Activated naive CD4-positive, alpha-beta T cell treated with Interleukin-2 at 50 U/mL for 16 hours (primary cell): ENCODE data around the gene NTN4.

Source experiments
- DNase-seq: peaks from one replicate; pipeline ENCODE4 v3.0.0-alpha.2; 2020

Gene NTN4

DNA sequence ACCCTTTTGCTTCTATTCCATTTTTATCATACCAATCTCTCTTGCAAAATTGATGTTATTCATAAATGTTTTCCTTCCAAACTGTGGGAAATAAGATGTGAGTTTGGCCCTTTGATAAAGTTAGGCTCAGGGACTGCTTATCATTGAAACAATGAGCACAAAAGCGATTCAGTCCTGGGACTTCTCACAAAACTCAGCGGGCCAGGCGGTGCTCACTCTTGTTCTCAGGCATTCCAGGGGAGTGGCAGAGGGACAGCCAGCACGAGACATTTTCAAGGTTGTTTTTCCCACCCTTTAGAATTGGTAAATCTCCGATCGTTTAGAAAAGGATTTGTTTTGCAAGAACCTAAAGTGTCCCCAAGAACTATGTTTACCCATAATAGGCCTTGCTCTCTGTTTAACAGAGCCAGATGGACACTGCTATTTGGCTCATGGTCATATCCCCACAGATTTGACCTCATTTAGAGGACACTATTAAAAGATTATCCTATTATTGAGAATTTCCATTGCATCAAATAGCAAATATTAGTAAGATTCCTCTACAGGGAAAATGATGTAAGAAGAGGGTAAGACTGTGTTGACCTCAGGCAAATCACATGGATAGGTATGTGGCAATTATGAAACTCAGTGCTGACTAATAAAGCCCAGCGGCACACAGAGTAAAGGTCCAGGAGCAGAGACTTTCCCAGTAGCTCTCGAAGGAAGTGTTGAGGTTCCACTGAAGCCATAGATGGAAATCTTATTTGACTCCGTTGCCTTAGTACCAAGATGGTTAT is 136.6 kb downstream of the NTN4 start:
- DNase-seq, result no peak

DNA sequence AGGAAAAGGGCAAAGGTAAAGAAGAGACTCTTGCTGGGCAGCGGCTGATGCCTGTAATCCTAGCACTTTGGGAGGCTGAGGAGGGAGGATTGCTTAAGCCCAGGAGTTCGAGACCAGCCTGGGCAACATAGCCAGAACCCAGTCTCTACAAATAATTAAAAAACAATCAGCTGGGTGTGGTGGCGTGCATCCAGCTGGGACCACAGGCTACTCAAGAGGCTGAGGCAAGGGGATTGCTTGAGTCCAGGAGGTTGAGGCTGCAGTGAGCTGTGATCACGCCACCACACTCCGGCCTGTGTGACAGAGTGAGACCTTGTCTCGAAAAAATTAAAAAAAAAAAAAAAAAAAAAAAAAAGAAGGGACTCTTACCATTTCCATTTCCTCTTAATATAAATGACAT is 138.9 kb downstream of the NTN4 start:
- no peak for DNase-seq

DNA sequence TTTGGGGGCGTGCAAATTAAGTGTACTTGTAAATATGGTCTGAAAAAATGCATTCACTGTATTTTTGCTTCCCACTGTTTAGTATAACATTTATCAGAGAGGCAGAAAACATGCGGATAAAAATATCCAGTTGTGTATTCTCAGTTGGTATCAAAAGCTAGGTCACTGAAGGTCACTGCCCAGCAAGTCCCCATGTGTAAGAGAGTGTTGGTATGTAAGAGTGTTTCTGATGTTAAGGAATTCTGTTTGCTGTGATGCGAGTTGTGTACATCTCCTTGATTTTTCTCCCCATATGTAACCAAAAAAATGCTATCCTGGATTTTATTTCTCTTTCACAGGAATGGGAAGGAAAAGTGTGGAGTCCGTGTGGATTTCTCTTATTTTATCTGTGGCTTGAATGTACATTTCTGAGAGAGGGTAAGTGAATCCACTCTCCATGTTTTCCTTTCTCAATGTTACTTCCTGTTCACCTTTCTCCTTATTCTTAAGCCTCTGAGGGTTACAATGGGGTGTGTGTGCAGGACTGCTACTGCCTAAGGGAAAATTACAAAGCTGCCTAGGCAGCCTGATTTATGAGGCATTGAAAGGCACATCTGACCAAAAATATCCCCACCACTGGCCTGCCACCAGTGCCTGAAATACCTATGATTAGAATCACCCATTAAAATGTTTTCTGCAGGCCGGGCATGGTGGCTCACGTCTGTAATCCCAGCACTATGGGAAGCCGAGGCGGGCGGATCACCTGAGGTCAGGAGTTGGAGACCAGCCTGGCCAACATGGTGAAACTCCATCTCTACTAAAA is 141.4 kb downstream of the NTN4 start:
- no peak for DNase-seq

DNA sequence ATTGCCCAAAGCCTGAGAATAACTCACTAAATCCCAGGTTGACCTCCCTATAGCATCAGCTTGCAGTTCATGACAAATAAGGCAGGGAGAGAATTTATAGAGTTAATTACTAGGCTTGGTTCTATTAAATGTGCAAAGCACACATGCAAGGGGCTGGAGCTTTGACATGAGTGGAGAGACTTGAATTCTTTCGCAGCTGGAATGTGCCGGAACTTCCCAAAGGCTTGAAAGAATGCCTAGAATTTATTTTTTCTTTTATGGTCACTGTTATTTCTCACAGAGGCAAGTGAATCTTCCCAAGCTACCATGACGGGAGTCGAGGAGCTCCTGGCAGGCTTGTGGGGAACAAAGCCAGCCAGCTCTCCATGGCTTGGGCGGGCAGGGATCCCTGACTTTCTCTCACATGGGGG is 143.8 kb downstream of the NTN4 start:
- DNase-seq, result no peak

DNA sequence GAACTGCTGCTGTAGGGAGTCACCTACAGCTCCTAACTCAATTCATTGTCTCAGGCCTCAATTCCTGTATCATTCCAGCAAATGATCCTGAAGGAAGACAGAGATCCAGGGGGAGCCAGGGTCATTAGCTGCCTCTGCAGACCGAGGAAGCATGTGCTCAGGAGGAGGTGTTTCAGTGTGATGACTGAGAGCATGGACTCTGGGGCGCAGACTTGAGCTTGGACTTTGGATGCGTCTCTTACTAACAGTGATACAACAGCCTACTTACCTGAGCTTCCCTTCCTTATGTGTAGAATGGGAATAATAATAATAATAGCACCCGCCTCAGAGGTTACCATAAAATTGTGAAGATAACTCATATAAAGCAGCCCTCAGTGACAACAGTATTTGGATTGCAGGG is 147.3 kb downstream of the NTN4 start:
- no peak for DNase-seq

DNA sequence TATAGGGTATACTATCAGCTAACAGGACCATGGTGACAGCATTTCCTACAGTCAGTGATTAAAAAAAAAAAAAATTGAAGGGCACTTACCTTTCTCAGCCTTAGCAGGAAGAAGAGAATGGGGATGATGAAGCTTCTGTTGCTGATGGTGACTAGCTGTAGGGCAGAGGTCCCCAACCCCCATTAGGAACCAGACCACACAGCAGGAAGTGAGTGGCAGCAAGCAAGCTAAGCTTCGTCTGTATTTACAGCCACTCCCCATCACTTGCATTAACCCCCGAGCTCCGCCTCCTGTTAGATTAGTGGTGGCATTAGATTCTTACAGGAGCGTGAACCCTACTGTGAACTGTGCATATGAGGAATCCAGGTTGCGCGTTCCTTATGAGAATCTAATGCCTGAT is 148.0 kb downstream of the NTN4 start:
- no peak for DNase-seq

DNA sequence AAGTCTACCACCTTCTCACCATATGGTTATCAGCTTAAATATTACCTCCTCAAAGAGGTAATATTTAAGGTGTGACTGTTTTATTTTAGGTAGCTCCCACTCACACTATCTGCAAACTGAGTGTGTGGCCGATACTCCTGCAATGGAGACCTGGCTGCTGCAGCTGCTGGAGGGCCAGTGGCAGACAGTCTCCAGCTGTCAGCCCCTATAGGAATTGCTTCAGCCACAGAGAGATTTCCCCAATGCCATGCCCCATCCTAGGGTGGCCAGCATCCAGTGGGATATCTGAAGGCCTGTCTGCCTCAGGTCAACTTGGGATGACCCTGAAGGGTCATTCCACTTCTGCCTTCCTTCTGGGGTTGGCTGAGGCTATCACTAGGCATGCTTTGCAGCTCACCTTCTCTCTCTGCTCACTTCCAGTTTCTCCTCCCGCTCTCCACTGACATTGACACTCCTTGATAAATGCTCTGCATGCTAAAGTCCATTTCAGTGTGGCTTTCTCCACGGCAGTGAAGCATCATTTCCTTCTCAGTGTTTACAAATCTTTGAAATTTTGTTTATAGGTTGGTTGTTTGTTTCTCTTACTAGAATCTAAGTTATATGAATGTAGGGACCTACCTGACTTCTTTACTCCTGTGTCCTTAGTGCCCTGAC is 149.1 kb downstream of the NTN4 start:
- DNase-seq, result no peak

DNA sequence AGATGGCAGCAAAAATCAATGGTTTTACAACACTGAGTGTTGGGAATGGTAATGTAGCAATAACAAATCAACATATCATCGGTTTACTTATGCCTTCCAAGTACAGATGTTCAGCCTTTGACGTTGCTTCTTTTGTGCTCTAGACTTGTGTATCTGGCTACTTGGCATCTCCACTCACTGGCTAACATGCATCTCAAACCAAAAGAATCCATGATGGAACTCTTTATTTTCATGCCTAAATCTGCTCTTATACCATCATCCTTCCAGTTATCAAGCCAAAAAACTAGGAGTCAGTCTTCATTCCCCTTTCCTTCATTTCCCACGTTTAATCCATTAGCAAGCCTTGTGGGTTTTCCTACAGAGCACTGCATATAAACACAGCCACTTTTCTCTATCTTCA is 150.0 kb downstream of the NTN4 start:
- no peak for DNase-seq

DNA sequence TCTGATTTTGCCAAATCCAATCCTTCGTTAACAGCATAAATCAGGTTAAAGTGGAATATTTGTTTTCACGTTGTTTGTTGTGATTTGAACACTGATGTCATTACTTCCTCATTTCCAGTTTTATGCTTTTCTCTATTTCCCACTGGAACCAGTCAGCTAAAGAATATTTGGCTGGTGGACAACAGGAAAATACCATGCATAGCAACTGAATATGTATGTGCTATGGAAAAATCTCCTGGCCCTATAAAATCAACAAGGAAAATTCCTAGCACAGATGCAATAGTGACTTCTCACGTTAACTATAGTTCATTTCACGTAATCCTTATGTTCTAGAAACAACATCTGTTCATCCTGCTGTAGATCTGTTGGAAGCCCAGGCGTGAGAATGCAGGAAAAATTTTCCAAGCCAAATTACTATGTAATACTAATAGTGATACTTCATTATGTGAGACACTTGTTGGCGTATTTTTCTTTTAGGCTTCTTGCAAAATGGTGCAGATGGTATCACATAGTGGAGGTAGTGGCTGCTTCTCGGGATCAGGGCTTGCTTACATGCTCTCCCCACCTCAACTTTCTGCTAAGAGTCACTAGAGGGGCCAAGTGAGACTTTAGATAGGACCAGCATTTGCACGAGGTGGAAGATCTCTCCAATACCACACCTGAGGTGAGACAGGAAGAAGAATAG is 153.0 kb downstream of the NTN4 start:
- DNase-seq, result no peak

DNA sequence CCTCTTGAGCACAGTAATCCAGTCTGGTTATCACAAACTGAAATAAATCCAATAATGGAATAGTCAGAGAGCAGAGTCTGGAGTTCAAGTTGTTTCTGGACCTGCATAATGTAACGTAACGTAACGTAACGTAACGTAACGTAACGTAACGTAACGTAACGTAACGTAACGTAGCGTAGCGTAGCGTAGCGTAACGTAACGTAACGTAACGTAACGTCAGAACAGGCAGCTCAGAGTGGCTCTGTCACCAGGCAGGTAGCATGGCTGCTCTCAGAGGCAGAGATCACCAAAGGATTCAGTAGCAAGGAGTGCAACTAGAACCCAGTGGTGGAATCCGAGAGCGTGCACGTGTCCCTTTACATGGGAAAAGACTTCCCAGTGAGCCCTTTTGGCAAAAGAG is 153.6 kb downstream of the NTN4 start:
- no peak for DNase-seq

DNA sequence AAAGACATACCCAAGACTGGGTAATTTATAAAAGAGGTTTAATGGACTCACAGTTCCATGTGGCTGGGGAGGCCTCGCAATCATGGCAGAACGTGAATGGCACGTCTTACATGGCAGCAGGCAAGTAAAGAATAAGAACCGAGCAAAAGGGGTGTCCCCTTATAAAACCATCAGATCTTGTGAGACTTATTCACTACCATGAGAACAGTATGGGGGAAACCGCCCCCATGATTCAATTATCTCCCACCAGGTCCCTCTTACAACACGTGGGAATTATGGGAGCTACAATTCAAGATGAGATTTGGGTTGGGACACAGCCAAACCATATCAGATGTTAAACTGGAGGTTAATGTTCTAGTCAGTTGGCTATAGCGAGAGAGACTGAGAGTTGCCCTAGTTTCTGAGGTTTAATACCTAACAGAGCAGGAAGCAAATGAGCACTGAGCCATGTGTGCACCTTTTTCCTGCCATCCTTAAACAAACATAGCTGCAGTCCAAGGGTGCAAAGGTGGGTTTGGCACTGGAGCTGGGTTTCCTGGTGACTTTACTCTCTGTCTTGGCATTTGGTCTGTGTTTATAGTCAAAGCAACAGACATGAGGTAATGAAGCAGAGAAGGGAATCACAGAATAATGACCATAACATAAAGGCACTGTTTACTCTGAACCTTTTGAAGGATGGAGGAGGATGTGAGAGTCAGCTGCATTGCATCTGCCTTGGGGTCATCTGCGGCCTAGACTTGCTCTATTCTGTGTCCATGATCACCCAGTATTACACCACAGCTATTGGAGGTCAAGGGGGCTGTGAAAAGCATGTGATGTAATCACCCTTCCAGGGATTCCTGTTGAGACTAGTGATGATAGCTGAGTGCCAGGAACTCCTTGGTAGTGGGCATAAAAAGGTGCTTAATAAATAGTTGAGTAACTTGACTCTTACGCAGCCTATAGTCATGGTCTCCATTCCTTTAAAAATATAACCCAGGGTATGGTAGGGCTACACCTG is 155.6 kb downstream of the NTN4 start:
- DNase-seq, result no peak

DNA sequence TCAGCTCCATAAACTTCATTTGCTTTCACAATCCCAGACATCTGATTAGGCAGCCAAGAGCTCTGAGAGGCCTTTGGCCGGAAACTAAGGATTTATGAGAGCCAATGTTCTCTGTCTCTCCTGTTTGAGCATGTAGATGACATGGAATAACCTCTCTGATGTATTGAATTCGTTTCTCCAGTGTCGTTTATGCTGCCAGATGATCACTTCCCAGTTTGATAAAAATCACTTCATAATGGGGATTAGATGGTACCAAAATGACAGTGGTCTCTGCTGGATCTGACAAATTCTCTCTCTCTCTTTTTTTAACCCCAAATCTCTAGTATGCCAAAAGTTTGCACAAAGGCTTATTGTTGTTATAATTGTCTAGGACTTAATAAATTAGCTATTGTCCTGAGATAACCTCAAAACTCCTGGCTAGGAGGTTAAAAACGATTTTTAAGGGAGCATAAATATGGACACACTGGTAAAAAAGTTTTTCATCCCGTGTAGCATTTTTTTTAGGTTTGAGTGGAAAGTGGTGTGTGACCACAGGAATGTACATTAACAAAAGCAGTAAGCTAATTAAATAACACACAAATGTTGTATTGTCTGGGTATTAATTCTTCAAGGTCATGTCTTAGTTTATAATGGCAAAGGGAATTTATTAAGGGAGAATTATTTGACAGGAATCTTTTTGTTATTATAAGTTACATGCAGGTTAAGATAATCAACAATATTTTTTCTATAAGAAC is 156.7 kb downstream of the NTN4 start:
- DNase-seq, result no peak

DNA sequence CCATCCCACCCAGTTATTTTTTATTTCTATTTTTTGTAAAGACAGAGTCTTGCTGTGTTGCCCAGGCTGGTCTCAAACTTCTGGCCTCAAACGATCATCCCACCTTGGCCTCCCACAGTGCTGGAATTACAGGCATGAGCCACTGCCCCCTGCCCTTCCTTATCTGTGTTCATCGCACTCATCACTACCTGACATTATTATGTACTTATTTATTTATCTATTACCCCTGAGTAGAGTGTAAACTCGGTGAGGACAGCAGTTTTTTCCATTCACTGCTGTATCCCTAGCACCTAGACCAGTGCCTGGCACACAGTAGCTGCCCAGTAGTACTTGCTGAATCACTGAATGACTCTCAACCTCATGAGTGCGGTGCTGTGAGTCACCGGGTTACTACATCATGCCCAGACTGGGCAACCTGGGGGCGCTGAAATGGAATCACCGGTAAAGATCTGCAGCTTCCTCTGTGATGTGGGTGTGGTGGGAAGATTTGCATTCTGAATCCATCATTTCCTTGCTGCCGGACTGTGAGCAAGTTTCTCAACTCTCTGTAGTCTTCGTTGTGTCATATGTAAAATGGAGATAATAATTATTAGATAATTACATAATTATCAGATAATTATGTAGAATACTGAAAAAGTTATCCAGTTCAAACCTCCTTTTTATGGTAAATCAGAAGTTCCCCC is 157.4 kb downstream of the NTN4 start:
- DNase-seq, result no peak

DNA sequence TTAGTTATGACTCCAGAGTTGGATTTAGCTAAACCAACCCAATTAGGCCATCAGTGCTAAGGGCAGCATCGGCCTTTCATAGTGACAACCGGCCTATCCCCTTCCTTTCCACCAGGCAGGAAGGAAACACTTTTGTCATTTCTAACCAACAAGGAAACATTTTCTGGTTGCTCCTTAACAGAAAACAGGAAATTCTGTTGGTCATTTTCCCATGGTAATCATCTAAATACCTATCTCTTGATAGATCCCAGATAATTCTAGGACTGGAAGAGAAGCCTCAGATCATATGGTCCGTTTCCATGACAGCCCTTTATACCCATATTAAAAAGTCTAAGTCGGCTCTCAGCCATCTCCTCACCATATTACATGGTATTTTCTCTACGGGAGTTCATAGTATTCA is 160.1 kb downstream of the NTN4 start:
- DNase-seq, result no peak

DNA sequence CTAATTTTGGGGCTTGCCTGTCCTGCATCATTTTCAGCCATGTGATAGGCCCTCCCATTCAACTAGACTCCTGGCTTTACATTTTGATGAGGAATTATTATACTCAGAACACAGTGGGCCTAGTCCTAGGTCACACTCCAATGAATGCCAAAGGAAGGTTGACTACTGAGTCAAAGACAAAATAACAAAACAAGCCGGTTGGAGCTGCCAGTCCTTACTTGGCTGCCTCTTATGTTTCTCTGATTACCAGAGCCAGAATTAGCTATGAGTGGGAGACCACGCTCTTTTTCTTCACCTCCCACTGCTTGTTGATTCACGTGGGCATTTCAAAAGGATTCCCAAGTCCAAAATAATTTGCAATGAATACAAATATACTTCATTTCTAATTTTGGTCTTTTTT is 161.2 kb downstream of the NTN4 start:
- no peak for DNase-seq

DNA sequence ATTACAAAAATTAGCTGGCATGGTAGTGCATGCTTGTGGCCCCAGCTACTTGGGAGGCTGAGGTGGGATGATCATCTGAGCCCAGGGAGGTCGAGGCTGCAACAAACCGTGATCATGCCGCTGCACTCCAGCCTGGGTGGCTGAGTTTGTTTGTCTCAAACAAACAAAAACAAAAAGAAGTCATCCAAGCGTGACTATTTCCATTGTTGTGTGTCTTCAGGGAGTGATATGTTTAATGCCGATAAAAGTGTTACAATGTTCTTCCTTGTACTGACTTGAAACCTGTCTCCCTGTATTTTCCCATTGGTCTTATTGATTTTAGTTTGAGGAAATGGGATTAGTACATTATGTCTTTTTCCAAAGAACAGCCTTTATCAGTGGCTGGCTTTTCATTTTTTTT is 163.7 kb downstream of the NTN4 start:
- no peak for DNase-seq

DNA sequence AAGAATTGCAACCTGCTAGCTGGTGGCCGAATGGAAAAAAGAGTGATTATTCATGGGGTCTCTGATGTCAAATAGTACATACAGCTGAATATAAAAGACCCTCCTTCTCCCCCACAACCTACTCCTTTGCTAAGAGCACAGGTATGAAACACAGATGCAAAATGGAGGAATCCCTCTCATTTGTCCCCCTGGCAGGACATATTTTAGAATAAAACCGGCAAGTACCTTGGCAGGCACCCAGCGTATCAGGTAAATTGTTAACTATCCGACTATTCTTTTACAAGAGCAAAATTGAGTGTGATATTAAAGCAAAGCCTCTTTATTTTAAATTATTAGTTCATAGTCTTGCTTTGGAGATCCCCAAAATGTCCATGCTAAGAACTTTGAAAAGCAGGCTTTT is 165.6 kb downstream of the NTN4 start:
- no peak for DNase-seq

DNA sequence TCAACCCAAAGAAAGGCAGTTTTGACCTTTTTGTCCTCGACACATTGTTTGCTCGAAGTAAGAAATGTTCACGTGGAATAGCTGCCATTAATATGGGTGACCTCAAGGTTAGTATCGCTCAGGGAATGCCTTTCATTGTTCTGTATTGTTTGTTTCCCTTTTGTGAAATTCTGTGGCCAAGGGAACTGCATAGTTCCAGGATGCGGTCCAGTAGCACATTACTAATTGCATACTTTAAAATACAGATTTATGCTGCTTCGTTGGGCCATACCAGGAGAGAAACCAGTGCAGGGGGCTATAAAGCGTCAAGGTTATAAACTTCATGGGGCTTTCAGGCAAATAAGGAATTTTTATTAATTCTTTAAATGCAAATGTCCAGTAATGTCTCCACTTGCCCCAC is 166.0 kb downstream of the NTN4 start:
- DNase-seq, result no peak

DNA sequence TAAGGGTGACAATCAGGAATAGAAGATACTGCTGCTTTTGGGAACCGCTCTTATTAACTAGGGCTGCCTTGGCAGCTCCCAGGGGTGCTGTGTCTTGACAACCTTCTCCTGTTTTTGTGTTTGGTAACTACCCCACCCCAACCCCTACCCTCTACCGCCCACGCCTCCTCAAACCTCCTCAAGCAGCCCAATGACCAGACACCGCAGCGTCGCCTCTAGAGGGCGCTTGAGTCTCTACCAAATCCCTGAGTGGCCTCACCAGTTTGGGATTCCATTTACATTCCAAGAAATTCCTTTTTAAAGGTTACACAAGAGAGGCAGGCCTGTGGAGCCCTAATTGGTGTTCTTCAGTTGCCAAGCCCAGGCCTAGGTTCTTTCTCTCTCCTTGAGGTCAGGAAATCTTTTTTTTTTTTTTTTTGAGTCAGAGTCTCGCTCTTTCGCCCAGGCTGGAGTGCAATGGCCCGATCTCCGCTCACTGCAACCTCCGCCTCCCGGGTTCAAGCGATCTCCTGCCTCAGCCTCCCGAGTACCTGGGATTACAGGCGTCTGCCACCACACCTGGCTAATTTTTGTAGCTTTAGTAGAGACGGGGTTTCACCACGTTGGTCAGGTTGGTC is 166.9 kb downstream of the NTN4 start:
- DNase-seq, result peak; percentile 24

DNA sequence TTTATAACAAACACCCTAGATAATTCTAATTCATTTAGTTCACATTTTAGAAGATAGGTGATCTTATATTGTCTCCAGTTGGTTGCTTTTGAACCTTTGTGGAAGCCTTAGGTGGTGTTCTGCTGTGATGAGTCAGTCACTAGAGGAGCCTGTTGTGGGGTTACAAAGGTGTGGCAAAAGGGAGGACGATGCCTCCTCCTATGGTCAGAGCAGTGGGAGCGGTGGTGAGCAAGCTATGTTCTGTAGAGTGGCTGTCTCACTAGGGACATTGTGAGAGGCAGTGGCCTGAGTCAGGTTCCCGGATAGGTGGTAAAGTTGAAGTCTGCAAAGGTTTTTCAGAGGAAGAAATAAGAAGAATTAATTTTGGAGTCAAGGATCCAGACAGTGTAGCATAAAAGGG is 167.7 kb downstream of the NTN4 start:
- no peak for DNase-seq
